Colonic mucosa (tissue), 4 donors: Measurements from ENCODE around the gene HELB. TPM values are rescaled to one million over a fixed set of nuclear protein-coding genes. Genes with fewer than 3 reads are reported as not detected.

ENCODE experiments used
- DNase-seq: peaks from one replicate; pipeline ENCODE4 v3.0.0-alpha.2; 2020
- H3K27ac ChIP-seq: fragments of 200-600 bp; one replicate; pipeline ENCODE4 v1.8.0; 2021
- H3K27me3 ChIP-seq: fragments of 200-600 bp; one replicate; pipeline ENCODE4 v1.8.0; 2021
- H3K36me3 ChIP-seq: fragments of 200-600 bp; one replicate; pipeline ENCODE4 v1.8.0; 2021
- H3K4me1 ChIP-seq: fragments of 200-600 bp; one replicate; pipeline ENCODE4 v1.8.0; 2021; ENCODE audit warnings: mild to moderate bottlenecking
- H3K4me3 ChIP-seq: fragments of 200-600 bp; one replicate; pipeline ENCODE4 v1.8.0; 2021
- H3K9ac ChIP-seq, 2 donors: one replicate each; pipeline ENCODE4 v1.7.0; 2013; ENCODE audit warnings: control low read depth in 2 of 2, low read depth in 2 of 2, low read length in 2 of 2
- H3K9me3 ChIP-seq: fragments of 200-600 bp; one replicate; pipeline ENCODE4 v1.8.0; 2021
- CTCF ChIP-seq: fragments of 200-600 bp; IDR thresholded peaks from one replicate; pipeline ENCODE4 v1.8.0; 2022; ENCODE audit warnings: antibody characterized with exemption, mild to moderate bottlenecking
- intact Hi-C: fragments of 100-400 bp; cut with DNase I; formaldehyde crosslinking; loops from one replicate; pipeline ENCODE4 v1.14.1; 2022
- total RNA-seq, 2 donors: library from RNA; stranded (reverse); fragmentation: NEBNext Ultra II Directional in 1 of 2; extraction: Animal tissue kit (Norgen Biotek cat#: 25700) in 1 of 2; gene quantifications; one replicate each; pipeline ENCODE4 v1.2.1, GENCODE V29; 2021
- donor health status: healthy.
- donor health status: DM: no; HTN: no; CAD: no.
- donor health status: DM: no; HTN: no; CAD: no.

HELB gene
- total RNA-seq, 2 donors from 2014 or later: 4.5 to 5.2 TPM

- no peak overlapping the region for H3K4me3 ChIP-seq
- no peaks in the 10 kb centered on the region for H3K9me3 ChIP-seq
- no peaks in the 10 kb centered on the region for H3K4me1 ChIP-seq
- no peaks in the 10 kb centered on the region for H3K27me3 ChIP-seq
- H3K27ac ChIP-seq: no peak overlapping the region
- H3K36me3 ChIP-seq: no peaks in the 10 kb centered on the region
- no peak for TF ChIP-seq CTCF
- H3K9ac ChIP-seq: no peak overlapping the region
- no peak for DNase-seq
- intact Hi-C loops: no loop called here
Observed at GRCh38 chr12:66361703-66362102, 59.4 kb downstream of the HELB start.

- H3K4me3 ChIP-seq: no peak overlapping the region
- intact Hi-C loops: no loop called here
- H3K4me1 ChIP-seq: no peaks in the 10 kb centered on the region
- no peak for DNase-seq
- no peaks in the 10 kb centered on the region for H3K9me3 ChIP-seq
- H3K9ac ChIP-seq: no peak overlapping the region
- TF ChIP-seq CTCF: no peak
- H3K36me3 ChIP-seq: no peaks in the 10 kb centered on the region
- no peak overlapping the region for H3K27ac ChIP-seq
- H3K27me3 ChIP-seq: no peaks in the 10 kb centered on the region
Observed at GRCh38 chr12:66365718-66366490, 63.6 kb downstream of the HELB start.

- no peak for DNase-seq
- TF ChIP-seq CTCF: no peak
- intact Hi-C loops: no loop called here
- H3K9ac ChIP-seq: no peak overlapping the region
- no peak overlapping the region for H3K4me3 ChIP-seq
- no peaks in the 10 kb centered on the region for H3K9me3 ChIP-seq
- H3K36me3 ChIP-seq: no peaks in the 10 kb centered on the region
- no peak overlapping the region for H3K27ac ChIP-seq
- no peaks in the 10 kb centered on the region for H3K27me3 ChIP-seq
- no peaks in the 10 kb centered on the region for H3K4me1 ChIP-seq
Observed at GRCh38 chr12:66367015-66367667, 64.8 kb downstream of the HELB start.

- H3K4me1 ChIP-seq: no peaks in the 10 kb centered on the region
- DNase-seq: no peak
- intact Hi-C loops: no loop called here
- H3K27ac ChIP-seq: no peak overlapping the region
- no peak for TF ChIP-seq CTCF
- no peaks in the 10 kb centered on the region for H3K27me3 ChIP-seq
- no peaks in the 10 kb centered on the region for H3K36me3 ChIP-seq
- no peaks in the 10 kb centered on the region for H3K9me3 ChIP-seq
- H3K9ac ChIP-seq: no peak overlapping the region
- H3K4me3 ChIP-seq: no peak overlapping the region
Observed at GRCh38 chr12:66371982-66372381, 69.7 kb downstream of the HELB start.

GRCh38 chr12:66375560-66375959 lies 73.3 kb downstream of the HELB start:
- H3K4me3 ChIP-seq: no peak overlapping the region
- no peaks in the 10 kb centered on the region for H3K36me3 ChIP-seq
- intact Hi-C loops: no loop called here
- H3K4me1 ChIP-seq: no peaks in the 10 kb centered on the region
- no peak for TF ChIP-seq CTCF
- no peak overlapping the region for H3K9ac ChIP-seq
- no peaks in the 10 kb centered on the region for H3K27me3 ChIP-seq
- H3K9me3 ChIP-seq: no peaks in the 10 kb centered on the region
- DNase-seq: no peak
- no peak overlapping the region for H3K27ac ChIP-seq
